Measurements from ENCODE around the gene FERMT2. TPM values are rescaled to one million over a fixed set of nuclear protein-coding genes. Genes with fewer than 3 reads are reported as not detected.

FERMT2 gene
- total RNA-seq, 1 donor from 2014 or later = 2.1 TPM

DNA sequence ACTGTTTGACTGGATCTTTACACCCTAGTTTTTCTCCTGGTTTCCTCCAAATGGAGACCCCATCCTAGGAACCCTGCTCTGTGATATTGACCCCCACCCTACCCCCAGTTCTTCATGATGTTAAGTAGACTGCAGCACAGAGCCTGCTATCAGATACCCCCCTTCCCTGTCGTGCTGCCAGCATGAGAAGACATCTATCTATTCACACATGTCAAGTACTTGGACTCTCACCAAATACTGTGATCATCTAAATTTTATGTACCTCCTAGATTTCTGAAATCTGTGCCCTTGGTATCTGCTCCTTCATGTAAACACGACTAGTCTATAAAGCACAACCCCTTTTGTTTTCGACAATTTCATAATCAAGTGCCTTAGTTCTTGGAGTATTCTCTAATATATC lies 38.9 kb downstream of the FERMT2 start:
- no peak for DNase-seq (ENCODE audit: low spot score)
- Mint-ChIP-seq H3K36me3 (ENCODE audit: low read depth) (peaks cover 2% of the 10 kb centered on the region), H3K27me3 (ENCODE audit: insufficient read depth) (peaks cover 12% of the 10 kb centered on the region), H3K4me3 (no peak overlapping the region), H3K9me3 (no peaks in the 10 kb centered on the region), H3K4me1 (ENCODE audit: low read depth) (peaks cover under 1% of the 10 kb centered on the region), H3K27ac (no peak overlapping the region)
- intact Hi-C loops (cut with micrococcal nuclease) = no loop called here

DNA sequence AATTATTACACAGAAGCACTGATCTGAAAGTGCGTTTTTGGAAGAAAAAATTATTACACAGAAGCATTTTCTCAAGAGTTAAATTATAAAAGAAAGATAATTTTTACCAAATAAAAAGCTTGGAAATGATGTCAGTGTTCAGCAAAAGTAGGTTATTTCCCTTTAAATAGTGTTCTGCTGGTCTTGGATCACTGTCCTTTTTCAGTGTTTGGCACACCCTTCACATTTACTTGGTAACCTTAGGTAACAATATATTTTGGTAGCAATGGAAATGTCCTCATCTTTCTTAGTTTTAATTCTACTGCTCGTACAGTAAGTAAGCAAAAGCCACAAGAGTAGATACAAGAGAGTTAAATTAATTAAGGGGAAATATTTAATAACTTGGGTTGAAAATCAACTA lies 40.3 kb downstream of the FERMT2 start:
- Mint-ChIP-seq H3K4me3 (no peak overlapping the region), H3K27ac (no peak overlapping the region), H3K4me1 (ENCODE audit: low read depth) (no peaks in the 10 kb centered on the region), H3K36me3 (ENCODE audit: low read depth) (no peaks in the 10 kb centered on the region), H3K9me3 (no peaks in the 10 kb centered on the region), H3K27me3 (ENCODE audit: insufficient read depth) (peaks cover 17% of the 10 kb centered on the region)
- DNase-seq (ENCODE audit: low spot score) = no peak
- intact Hi-C loops (cut with micrococcal nuclease) = no loop called here

DNA sequence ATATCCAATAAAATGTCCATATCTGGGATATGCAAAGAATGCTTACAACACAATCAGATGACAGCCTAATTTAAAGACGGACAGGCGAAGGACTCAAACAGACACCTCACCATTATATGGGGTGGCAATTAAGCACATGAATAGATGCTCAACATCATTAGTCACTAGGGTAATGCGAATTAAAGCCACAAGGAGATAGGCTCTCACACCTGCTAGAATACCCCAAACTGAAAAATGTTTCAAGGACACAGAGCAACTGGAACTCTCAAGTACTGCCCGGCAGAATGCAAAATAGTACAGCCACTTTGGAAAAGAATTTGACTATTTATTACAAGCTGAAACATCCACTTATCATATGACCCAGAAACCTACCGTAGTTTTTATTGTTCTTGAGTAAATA lies 42.9 kb downstream of the FERMT2 start:
- Mint-ChIP-seq H3K36me3 (ENCODE audit: low read depth) (no peaks in the 10 kb centered on the region), H3K4me3 (no peak overlapping the region), H3K27ac (no peak overlapping the region), H3K9me3 (no peaks in the 10 kb centered on the region), H3K4me1 (ENCODE audit: low read depth) (no peaks in the 10 kb centered on the region), H3K27me3 (ENCODE audit: insufficient read depth) (peaks cover 18% of the 10 kb centered on the region)
- DNase-seq (ENCODE audit: low spot score) = no peak
- intact Hi-C loops (cut with micrococcal nuclease) = no loop called here

DNA sequence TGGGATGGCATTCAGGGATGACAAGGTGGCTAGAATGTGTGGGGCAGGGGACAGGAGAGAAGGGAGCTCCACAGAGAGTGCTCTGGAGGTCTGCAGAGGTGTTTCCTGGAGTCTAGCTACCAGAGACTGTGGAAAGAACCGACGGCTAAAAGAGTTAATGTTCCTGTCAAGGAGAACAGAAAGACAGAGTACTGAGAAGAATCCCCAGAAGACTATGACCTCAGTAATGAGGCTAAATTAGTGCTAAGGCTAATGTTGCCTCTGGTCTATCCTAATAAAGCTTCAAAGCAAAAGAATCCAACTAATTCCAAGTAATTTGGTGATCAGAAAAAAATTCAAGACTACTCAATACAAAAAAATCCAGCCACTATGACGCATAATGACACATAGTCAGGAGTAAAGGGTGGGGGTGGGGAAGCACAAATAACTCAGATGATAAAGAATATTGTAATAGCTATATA lies 44.7 kb downstream of the FERMT2 start:
- Mint-ChIP-seq H3K9me3 (no peaks in the 10 kb centered on the region), H3K27me3 (ENCODE audit: insufficient read depth) (peaks cover 16% of the 10 kb centered on the region), H3K4me3 (no peak overlapping the region), H3K27ac (no peak overlapping the region), H3K36me3 (ENCODE audit: low read depth) (no peaks in the 10 kb centered on the region), H3K4me1 (ENCODE audit: low read depth) (no peaks in the 10 kb centered on the region)
- no peak for DNase-seq (ENCODE audit: low spot score)
- intact Hi-C loops (cut with micrococcal nuclease) = no loop called here

DNA sequence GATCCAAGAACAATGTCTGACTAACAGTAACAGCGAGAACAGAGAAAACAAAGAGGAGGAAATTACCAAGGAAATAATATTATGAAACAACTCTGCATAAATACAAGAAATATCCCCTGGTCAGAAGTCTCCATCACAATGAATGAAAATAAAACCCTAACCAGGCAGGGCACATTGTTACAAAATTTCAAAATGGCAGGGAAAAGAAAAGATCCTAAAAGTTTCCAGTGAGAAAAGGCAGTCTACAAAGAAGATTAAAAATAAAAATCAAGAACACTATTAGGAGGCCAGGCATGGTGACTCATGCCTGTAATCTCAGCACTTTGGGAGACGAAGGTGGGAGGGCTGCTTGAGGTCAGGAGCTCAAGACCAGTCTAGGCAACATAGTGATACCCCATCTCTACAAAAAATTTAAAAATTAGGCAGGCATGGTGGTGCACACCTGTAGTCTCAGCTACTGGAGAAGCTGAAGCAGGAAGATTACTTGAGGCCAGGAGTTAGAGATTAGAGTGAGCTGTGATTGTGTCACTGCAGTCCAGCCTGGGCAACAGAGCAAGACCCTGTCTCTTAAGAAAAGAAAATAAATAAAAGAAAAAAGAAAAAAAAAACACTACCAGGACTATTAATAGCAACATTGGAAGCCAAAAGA lies 47.8 kb downstream of the FERMT2 start:
- intact Hi-C loops (cut with micrococcal nuclease) = no loop called here
- Mint-ChIP-seq H3K36me3 (ENCODE audit: low read depth) (no peaks in the 10 kb centered on the region), H3K4me1 (ENCODE audit: low read depth) (no peaks in the 10 kb centered on the region), H3K27ac (no peak overlapping the region), H3K9me3 (no peaks in the 10 kb centered on the region), H3K27me3 (ENCODE audit: insufficient read depth) (peaks cover 8% of the 10 kb centered on the region), H3K4me3 (no peak overlapping the region)
- no peak for DNase-seq (ENCODE audit: low spot score)

DNA sequence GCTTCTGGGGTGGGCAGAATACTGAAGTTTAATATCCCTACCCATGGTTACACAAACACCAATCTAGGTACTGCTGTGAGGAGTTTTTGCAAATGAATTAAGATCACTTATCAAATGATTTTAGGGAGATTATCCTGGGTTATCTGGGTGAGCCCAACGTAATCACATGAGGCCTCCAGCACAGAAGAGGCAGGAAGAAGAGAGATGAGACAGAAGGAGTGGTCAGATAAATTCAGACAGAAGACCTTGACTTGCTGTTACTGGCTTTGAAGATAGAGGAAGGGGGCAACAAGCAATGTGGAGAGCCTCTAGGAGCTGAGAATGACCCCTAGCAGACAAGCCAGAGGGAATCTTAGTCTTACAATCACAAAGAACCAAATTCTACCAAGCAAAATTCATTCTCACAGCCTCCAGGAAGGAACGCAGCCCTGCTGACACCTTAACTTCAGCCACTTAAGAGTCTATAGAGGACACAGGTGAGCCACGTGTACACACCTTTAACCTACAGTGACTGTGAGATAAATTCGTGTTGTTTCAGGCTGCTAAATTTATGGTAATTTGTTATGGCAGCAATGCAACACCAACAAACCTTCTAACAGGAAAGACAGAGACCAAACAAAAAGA lies 49.4 kb downstream of the FERMT2 start:
- intact Hi-C loops (cut with micrococcal nuclease) = no loop called here
- Mint-ChIP-seq H3K36me3 (ENCODE audit: low read depth) (no peaks in the 10 kb centered on the region), H3K27ac (no peak overlapping the region), H3K27me3 (ENCODE audit: insufficient read depth) (peaks cover 6% of the 10 kb centered on the region), H3K4me3 (no peak overlapping the region), H3K9me3 (no peaks in the 10 kb centered on the region), H3K4me1 (ENCODE audit: low read depth) (no peaks in the 10 kb centered on the region)
- DNase-seq (ENCODE audit: low spot score) = no peak

DNA sequence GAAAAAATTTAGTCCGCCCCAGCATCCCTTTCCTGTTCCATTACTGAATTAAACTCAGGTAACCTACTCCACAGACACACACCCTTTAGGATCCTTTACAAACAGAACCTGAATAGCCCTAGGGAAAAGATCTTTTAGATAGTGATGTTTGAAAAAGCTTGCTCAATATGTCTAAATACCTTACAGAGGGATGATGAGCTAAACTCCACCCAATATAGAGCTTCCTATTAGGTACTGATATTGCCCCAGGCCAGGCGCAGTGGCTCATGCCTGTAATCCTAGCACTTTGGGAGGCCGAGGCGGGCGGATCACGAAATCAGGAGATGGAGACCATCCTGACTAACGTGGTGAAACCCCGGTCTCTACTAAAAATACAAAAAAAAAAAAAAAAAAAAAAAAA lies 50.1 kb downstream of the FERMT2 start:
- H3K36me3 Mint-ChIP-seq (ENCODE audit: low read depth) = no peaks in the 10 kb centered on the region
- H3K4me1 Mint-ChIP-seq (ENCODE audit: low read depth) = no peaks in the 10 kb centered on the region
- no peaks in the 10 kb centered on the region for H3K9me3 Mint-ChIP-seq
- intact Hi-C loops (cut with micrococcal nuclease) = no loop called here
- H3K27me3 Mint-ChIP-seq (ENCODE audit: insufficient read depth) = peaks cover 2% of the 10 kb centered on the region
- H3K27ac Mint-ChIP-seq = no peak overlapping the region
- DNase-seq (ENCODE audit: low spot score) = no peak
- H3K4me3 Mint-ChIP-seq = no peak overlapping the region

DNA sequence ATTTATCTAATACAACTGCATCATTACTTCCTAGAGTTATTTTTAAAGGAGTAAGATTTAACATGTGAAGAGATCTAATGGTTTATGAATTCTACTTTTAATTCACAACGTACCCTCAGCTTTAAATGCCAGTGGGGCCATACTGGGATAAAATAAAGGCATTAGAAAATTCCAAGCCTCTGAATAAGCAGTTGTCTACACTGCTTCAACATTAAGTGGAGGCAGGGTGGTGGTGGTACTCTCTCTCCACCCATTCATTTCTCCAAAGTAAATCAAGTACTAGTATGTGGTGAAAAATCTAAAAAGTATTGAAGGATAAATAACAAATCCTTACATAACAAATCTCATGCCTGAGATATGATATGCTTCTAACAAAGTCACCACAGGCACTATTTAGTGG lies 52.4 kb downstream of the FERMT2 start:
- peaks cover 8% of the 10 kb centered on the region for H3K4me1 Mint-ChIP-seq (ENCODE audit: low read depth)
- no peak overlapping the region for H3K27ac Mint-ChIP-seq
- intact Hi-C loops (cut with micrococcal nuclease) = no loop called here
- no peaks in the 10 kb centered on the region for H3K36me3 Mint-ChIP-seq (ENCODE audit: low read depth)
- no peak overlapping the region for H3K4me3 Mint-ChIP-seq
- H3K9me3 Mint-ChIP-seq = no peaks in the 10 kb centered on the region
- H3K27me3 Mint-ChIP-seq (ENCODE audit: insufficient read depth) = no peaks in the 10 kb centered on the region
- DNase-seq (ENCODE audit: low spot score) = no peak

DNA sequence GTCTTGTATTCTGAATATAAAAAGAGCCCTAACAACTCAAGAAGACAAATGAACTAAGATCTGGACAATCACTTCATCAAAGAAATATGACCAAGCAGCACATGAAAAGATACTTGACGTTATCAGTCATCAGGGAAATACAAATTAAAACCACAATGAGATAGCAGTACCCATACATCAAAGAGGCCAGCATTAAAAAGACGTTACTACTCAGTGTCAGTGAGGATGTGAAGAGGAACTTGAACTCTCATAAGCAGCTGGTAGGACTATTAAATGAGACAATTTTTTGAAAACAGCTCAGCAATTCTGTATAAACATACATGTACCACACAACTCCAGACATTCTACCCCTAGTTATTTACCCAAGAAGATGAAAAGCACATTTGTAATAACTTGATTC lies 55.9 kb downstream of the FERMT2 start:
- no peaks in the 10 kb centered on the region for H3K9me3 Mint-ChIP-seq
- H3K27me3 Mint-ChIP-seq (ENCODE audit: insufficient read depth) = no peaks in the 10 kb centered on the region
- H3K4me1 Mint-ChIP-seq (ENCODE audit: low read depth) = peaks cover 8% of the 10 kb centered on the region
- H3K36me3 Mint-ChIP-seq (ENCODE audit: low read depth) = no peaks in the 10 kb centered on the region
- H3K4me3 Mint-ChIP-seq = no peak overlapping the region
- intact Hi-C loops (cut with micrococcal nuclease) = no loop called here
- DNase-seq (ENCODE audit: low spot score) = no peak
- no peak overlapping the region for H3K27ac Mint-ChIP-seq

DNA sequence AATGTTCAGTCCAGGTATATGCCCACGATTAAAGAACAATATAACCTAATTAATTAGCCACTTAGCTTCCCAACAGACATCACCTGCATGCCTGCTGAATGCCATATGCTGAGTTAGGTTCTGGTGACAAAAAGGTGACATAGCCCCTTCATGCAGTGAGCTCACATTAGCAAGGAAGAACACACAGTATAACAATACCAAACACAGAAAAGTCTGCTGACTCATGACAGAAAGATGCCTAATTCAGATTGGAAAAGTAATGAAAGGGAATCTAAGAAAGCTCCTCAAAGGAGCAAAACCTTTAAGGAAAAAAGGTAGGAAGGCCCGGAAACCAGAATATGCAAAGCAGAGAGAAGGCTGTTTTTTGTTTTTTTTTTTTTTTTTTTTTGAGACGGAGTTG lies 59.0 kb downstream of the FERMT2 start:
- H3K4me3 Mint-ChIP-seq = no peak overlapping the region
- peaks cover 8% of the 10 kb centered on the region for H3K4me1 Mint-ChIP-seq (ENCODE audit: low read depth)
- DNase-seq (ENCODE audit: low spot score) = no peak
- H3K27me3 Mint-ChIP-seq (ENCODE audit: insufficient read depth) = no peaks in the 10 kb centered on the region
- intact Hi-C loops (cut with micrococcal nuclease) = no loop called here
- no peak overlapping the region for H3K27ac Mint-ChIP-seq
- no peaks in the 10 kb centered on the region for H3K36me3 Mint-ChIP-seq (ENCODE audit: low read depth)
- no peaks in the 10 kb centered on the region for H3K9me3 Mint-ChIP-seq

DNA sequence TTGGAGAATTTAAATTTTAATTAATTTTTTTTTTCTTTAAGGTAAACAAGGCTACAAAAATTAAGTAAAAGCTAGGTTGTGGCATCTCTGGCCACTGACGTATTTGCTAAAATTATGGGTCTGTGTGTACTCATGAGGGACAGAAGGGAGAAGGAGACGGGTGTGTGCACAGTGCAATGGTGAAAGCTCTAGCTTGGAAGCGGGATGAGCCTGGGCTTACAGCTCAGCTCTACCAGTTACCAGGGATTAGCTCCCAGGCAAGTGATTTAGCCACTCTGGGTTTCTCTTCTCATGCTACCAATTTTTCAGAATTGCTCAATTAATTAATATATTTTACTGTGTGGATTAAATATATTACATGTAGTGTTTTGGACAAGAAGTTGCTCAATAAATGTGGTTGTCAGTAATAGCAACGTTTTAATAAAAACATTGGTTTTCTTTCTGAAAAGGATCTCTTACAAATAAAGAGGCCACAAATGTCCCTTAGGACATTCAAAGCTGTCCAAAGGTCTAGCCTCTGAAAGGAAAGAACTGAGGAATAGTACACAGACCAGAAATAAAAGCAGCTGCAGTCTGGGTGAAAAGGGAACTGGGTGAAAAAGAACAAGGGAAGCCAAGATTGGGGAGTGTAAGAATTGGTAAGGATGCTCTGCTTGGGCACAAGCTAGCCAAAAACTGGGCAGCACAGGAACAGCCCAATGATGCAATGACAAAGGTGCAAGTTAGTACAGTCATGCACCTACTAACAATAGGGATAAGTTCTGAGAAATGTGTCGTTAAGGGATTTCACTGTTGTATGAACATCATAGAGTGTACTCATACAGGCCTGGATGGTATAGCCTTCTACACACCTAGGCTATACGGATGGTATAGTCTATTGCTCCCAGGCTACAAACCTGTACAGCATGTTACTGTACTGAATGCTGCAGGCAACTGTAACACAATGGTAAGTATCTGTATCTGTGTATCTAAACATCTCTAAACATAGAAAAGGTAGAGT lies 61.7 kb downstream of the FERMT2 start:
- H3K27ac Mint-ChIP-seq = no peak overlapping the region
- no peak for DNase-seq (ENCODE audit: low spot score)
- no peaks in the 10 kb centered on the region for H3K27me3 Mint-ChIP-seq (ENCODE audit: insufficient read depth)
- H3K36me3 Mint-ChIP-seq (ENCODE audit: low read depth) = no peaks in the 10 kb centered on the region
- no peak overlapping the region for H3K4me3 Mint-ChIP-seq
- H3K9me3 Mint-ChIP-seq = no peaks in the 10 kb centered on the region
- H3K4me1 Mint-ChIP-seq (ENCODE audit: low read depth) = no peaks in the 10 kb centered on the region
- intact Hi-C loops (cut with micrococcal nuclease) = no loop called here

DNA sequence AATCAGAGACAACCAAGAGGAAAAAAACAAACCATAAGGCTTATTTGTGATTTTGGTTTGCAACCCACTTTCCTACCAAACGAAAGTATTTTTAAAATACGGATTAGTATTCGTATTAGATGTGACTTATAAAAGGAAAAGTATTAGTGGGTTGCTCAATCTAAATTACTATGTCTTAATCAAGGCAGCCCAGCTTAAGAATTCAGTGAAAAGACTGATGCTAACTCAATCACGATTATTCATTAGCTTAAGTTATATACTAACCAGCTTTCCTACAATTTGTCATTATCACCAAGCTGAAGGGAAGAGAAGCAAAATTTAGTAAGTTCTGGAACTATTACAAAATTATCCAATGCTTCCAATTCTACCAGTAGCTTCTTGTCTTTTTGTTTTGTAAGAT lies 62.7 kb downstream of the FERMT2 start:
- Mint-ChIP-seq H3K9me3 (no peaks in the 10 kb centered on the region), H3K36me3 (ENCODE audit: low read depth) (no peaks in the 10 kb centered on the region), H3K4me3 (no peak overlapping the region), H3K27me3 (ENCODE audit: insufficient read depth) (peaks cover 3% of the 10 kb centered on the region), H3K27ac (no peak overlapping the region), H3K4me1 (ENCODE audit: low read depth) (no peaks in the 10 kb centered on the region)
- intact Hi-C loops (cut with micrococcal nuclease) = no loop called here
- DNase-seq (ENCODE audit: low spot score) = no peak

DNA sequence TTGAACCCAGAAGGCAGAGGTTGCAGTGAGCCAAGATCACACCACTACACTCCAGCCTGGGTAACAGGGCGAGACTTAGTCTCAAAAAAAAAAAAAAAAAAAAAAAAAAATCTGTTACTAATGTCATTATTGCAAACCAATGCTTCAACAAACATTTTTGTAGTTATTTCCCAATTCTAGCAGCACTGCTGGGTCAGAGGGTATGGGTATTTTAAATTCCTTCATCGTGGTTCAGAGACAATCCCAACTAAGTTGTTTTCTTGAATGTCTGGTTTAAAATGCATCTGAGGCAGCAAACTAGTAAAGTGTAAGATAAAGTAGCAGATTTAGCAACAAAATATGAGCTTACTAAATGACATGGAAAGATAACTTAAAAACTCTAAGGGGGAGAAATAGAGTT lies 65.6 kb downstream of the FERMT2 start:
- DNase-seq (ENCODE audit: low spot score) = no peak
- Mint-ChIP-seq H3K36me3 (ENCODE audit: low read depth) (no peaks in the 10 kb centered on the region), H3K9me3 (no peaks in the 10 kb centered on the region), H3K4me1 (ENCODE audit: low read depth) (no peaks in the 10 kb centered on the region), H3K27ac (no peak overlapping the region), H3K27me3 (ENCODE audit: insufficient read depth) (peaks cover 5% of the 10 kb centered on the region), H3K4me3 (no peak overlapping the region)
- intact Hi-C loops (cut with micrococcal nuclease) = no loop called here

Data from activated T-helper 1 cell treated with anti-CD3 and anti-CD28 coated beads, Interleukin-12 subunit alpha, Interleukin-12 subunit beta, Interleukin-2, Interleukin-4 antibody, amounts not matched to agents 30 ng/mL and 10 ng/mL and 1 ng/mL, durations not matched to agents 14 hours and 24 hours and 36 hours (primary cell).